H9 (cell line): Measurements from ENCODE around the gene ZNF853. TPM values are rescaled to one million over a fixed set of nuclear protein-coding genes. Genes with fewer than 3 reads are reported as not detected.
A peak's percentile ranks its signal among the peaks of the same experiment; 100 is the strongest.

Experiments used
- DNase-seq: peaks from one replicate; pipeline ENCODE4 v3.0.0-alpha.2; 2017
- H2AFZ ChIP-seq: one replicate; pipeline ENCODE4 v1.6.1; 2013; ENCODE audit warnings: mild to moderate bottlenecking, low read length, control low read depth, moderate library complexity
- H2AK5ac ChIP-seq: 2 replicates; pipeline ENCODE4 v1.6.1; 2013; ENCODE audit warnings: low read length, control low read depth, mixed read lengths; ENCODE audit not compliant: insufficient read length
- H2BK120ac ChIP-seq: one replicate; pipeline ENCODE4 v1.6.1; 2013; ENCODE audit warnings: low read depth, mild to moderate bottlenecking, low read length, control low read depth, inconsistent platforms; ENCODE audit not compliant: poor library complexity, severe bottlenecking
- H2BK12ac ChIP-seq: 2 replicates; pipeline ENCODE4 v1.6.1; 2013; ENCODE audit warnings: low read length, control low read depth, mixed read lengths, low read depth; ENCODE audit not compliant: insufficient read length
- H2BK15ac ChIP-seq: 2 replicates; pipeline ENCODE4 v1.6.1; 2013; ENCODE audit warnings: low read depth, low read length, control low read depth
- H2BK20ac ChIP-seq: one replicate; pipeline ENCODE4 v1.6.1; 2013; ENCODE audit warnings: low read depth, mild to moderate bottlenecking, low read length, control low read depth, inconsistent platforms; ENCODE audit not compliant: poor library complexity, severe bottlenecking
- H2BK5ac ChIP-seq: 2 replicates; pipeline ENCODE4 v1.6.1; 2013; ENCODE audit warnings: low read length, control low read depth, mixed read lengths; ENCODE audit not compliant: insufficient read length
- H3K14ac ChIP-seq: 2 replicates; pipeline ENCODE4 v1.6.1; 2013; ENCODE audit warnings: low read length, control low read depth; ENCODE audit not compliant: insufficient read depth
- H3K18ac ChIP-seq: 2 replicates; pipeline ENCODE4 v1.6.1; 2013; ENCODE audit warnings: low read depth, mild to moderate bottlenecking, mixed read lengths, low read length, control low read depth; ENCODE audit not compliant: insufficient read length
- H3K23ac ChIP-seq: 2 replicates; pipeline ENCODE4 v1.6.1; 2013; ENCODE audit warnings: low read length, control low read depth, mixed read lengths, low read depth; ENCODE audit not compliant: insufficient read length
- H3K23me2 ChIP-seq: 2 replicates; pipeline ENCODE4 v1.6.1; 2013; ENCODE audit warnings: low read depth, mild to moderate bottlenecking, mixed read lengths, low read length, control low read depth; ENCODE audit not compliant: insufficient read length, poor library complexity, severe bottlenecking
- H3K27ac ChIP-seq: 2 replicates; pipeline ENCODE4 v1.5.1; 2013; ENCODE audit warnings: low read length, control low read depth, mixed read lengths, low read depth; ENCODE audit not compliant: insufficient read length
- H3K27me3 ChIP-seq: 2 replicates; pipeline ENCODE4 v1.6.1; 2013; ENCODE audit warnings: low read length, control low read depth, inconsistent platforms; ENCODE audit not compliant: insufficient read depth
- H3K4ac ChIP-seq: 2 replicates; pipeline ENCODE4 v1.6.1; 2013; ENCODE audit warnings: low read depth, mild to moderate bottlenecking, control low read depth, inconsistent platforms, low read length, moderate library complexity
- H3K4me1 ChIP-seq: 2 replicates; pipeline ENCODE4 v1.6.1; 2013; ENCODE audit warnings: low read length, control low read depth, inconsistent platforms; ENCODE audit not compliant: insufficient read depth
- H3K4me2 ChIP-seq: 2 replicates; pipeline ENCODE4 v1.6.1; 2013; ENCODE audit warnings: low read length, control low read depth, mixed read lengths; ENCODE audit not compliant: insufficient read length, insufficient read depth
- H3K56ac ChIP-seq: 2 replicates; pipeline ENCODE4 v1.6.1; 2013; ENCODE audit warnings: low read depth, mild to moderate bottlenecking, mixed read lengths, low read length, control low read depth; ENCODE audit not compliant: insufficient read length
- H3K79me1 ChIP-seq: 2 replicates; pipeline ENCODE4 v1.6.1; 2013; ENCODE audit warnings: low read depth, mild to moderate bottlenecking, moderate library complexity, low read length, control low read depth, inconsistent platforms; ENCODE audit not compliant: insufficient read depth, poor library complexity, severe bottlenecking
- H3K79me2 ChIP-seq: 2 replicates; pipeline ENCODE4 v1.6.1; 2013; ENCODE audit warnings: low read length, control low read depth, inconsistent platforms; ENCODE audit not compliant: insufficient read depth
- H3K9ac ChIP-seq: 2 replicates; pipeline ENCODE4 v1.6.1; 2013; ENCODE audit warnings: low read length, control low read depth, mixed read lengths; ENCODE audit not compliant: insufficient read length; ENCODE audit errors: extremely low read depth
- H3K9me3 ChIP-seq: one replicate; pipeline ENCODE4 v1.6.1; 2013; ENCODE audit warnings: low read depth, low read length, inconsistent platforms; ENCODE audit not compliant: control insufficient read depth
- H3T11ph ChIP-seq: one replicate; pipeline ENCODE4 v1.6.1; 2013; ENCODE audit warnings: mild to moderate bottlenecking, low read length, control low read depth, inconsistent platforms
- H4K20me1 ChIP-seq: one replicate; pipeline ENCODE4 v1.6.1; 2013; ENCODE audit not compliant: control insufficient read depth, insufficient read length, insufficient read depth
- H4K5ac ChIP-seq: 2 replicates; pipeline ENCODE4 v1.6.1; 2013; ENCODE audit warnings: low read depth, mild to moderate bottlenecking, mixed read lengths, low read length, control low read depth; ENCODE audit not compliant: insufficient read length
- H4K8ac ChIP-seq: replicated peaks from 2 replicates; pipeline ENCODE4 v1.6.1; 2013; ENCODE audit warnings: low read length, control low read depth, mixed read lengths, low read depth; ENCODE audit not compliant: insufficient read length
- H4K91ac ChIP-seq: 2 replicates; pipeline ENCODE4 v1.6.1; 2013; ENCODE audit warnings: low read depth, mild to moderate bottlenecking, moderate library complexity, mixed read lengths, low read length, control low read depth; ENCODE audit not compliant: insufficient read length
- H3K27ac Mint-ChIP-seq, 3 experiments: 2 replicates in 2 of 3; 3 replicates in 1 of 3; pipeline ENCODE4 v1.8.0; 2020 to 2021; ENCODE audit warnings: mixed read lengths in 3 of 3, mild to moderate bottlenecking in 1 of 3, moderate library complexity in 1 of 3
- H3K27me3 Mint-ChIP-seq: 2 replicates; pipeline ENCODE4 v1.8.0; 2021; ENCODE audit warnings: low read depth, mild to moderate bottlenecking, moderate library complexity, mixed read lengths
- H3K36me3 Mint-ChIP-seq, 3 experiments: 2 replicates in 2 of 3; 3 replicates in 1 of 3; pipeline ENCODE4 v1.8.0; 2020 to 2021; ENCODE audit warnings: low read depth in 3 of 3, mixed read lengths in 3 of 3; ENCODE audit not compliant: insufficient read depth in 1 of 3
- H3K4me1 Mint-ChIP-seq, 2 experiments: 2 replicates each; pipeline ENCODE4 v1.8.0; 2020; ENCODE audit warnings: mixed read lengths in 2 of 2
- H3K4me3 Mint-ChIP-seq, 2 experiments: 2 replicates in 1 of 2; 3 replicates in 1 of 2; pipeline ENCODE4 v1.8.0; 2020 to 2021; ENCODE audit warnings: mild to moderate bottlenecking in 2 of 2, mixed read lengths in 2 of 2, moderate library complexity in 1 of 2
- H3K9me3 Mint-ChIP-seq, 2 experiments: 2 replicates in 1 of 2; 3 replicates in 1 of 2; pipeline ENCODE4 v1.8.0; 2020; ENCODE audit warnings: mild to moderate bottlenecking in 2 of 2, mixed read lengths in 2 of 2, moderate library complexity in 1 of 2
- CTCF ChIP-seq: fragments of 200-600 bp; sonication (generic); conservative IDR thresholded peaks from 3 replicates; pipeline ENCODE4 v1.8.0; 2021; ENCODE audit warnings: antibody characterized with exemption, mild to moderate bottlenecking
- WGBS: extraction: QIAGEN DNeasy Blood & Tissue Kit; methylation state at CpG from one replicate; pipeline ENCODE4 v1.1.7; 2013; ENCODE audit warnings: missing lambda C conversion rate, low lambda C conversion rate, mixed read lengths; ENCODE audit not compliant: insufficient read length; ENCODE audit errors: extremely low coverage; 5-methylcytosine and 5-hydroxymethylcytosine counted together
- total RNA-seq: library from RNA; stranded (reverse); gene quantifications from 2 replicates; pipeline ENCODE4 v1.2.1, GENCODE V29; 2021

Gene ZNF853
- total RNA-seq, 1 experiment from 2014 or later = 9.6 TPM

- Histone ChIP-seq H3T11ph (no peak overlapping the region), H3K18ac (no peak overlapping the region), H2BK120ac (no peak overlapping the region), H2BK20ac (no peak overlapping the region), H2AFZ (no peak overlapping the region), H3K9me3 (no peaks in the 10 kb centered on the region), H3K23ac (no peak overlapping the region), H3K4ac (no peak overlapping the region), H3K56ac (no peak overlapping the region), H4K20me1 (no peaks in the 10 kb centered on the region), H3K79me1 (no peaks in the 10 kb centered on the region), H3K9ac (no peak overlapping the region), H3K27me3 (no peaks in the 10 kb centered on the region), H2BK5ac (no peak overlapping the region), H3K79me2 (no peaks in the 10 kb centered on the region), H3K14ac (no peak overlapping the region), H4K91ac (no peak overlapping the region), H2BK12ac (no peak overlapping the region), H2AK5ac (no peak overlapping the region), H3K4me2 (no peak overlapping the region), H3K23me2 (peaks cover 10% of the 10 kb centered on the region), H3K4me1 (no peaks in the 10 kb centered on the region; the same call in 1 of the 2 replicates), H3K27ac (no peak overlapping the region), H4K8ac (no peak overlapping the region), H2BK15ac (no peak overlapping the region), H4K5ac (no peak overlapping the region)
- peaks cover 4 to 35% (median 16%) of the 10 kb centered on the region in 3 experiments; a peak in 5 of 7 replicates for H3K36me3 Mint-ChIP-seq
- H3K4me1 Mint-ChIP-seq = peaks cover 18 to 20% of the 10 kb centered on the region in 2 experiments
- DNase-seq = no peak
- peak overlapping the region in 2 of 3 experiments; percentile 45 to 73; a peak in 1 of 7 replicates for H3K27ac Mint-ChIP-seq
- H3K4me3 Mint-ChIP-seq = peak overlapping the region in 1 of 2 experiments; percentile 35; a peak in 2 of 5 replicates
- TF ChIP-seq CTCF = no peak
- H3K27me3 Mint-ChIP-seq = no peaks in the 10 kb centered on the region
- WGBS = no CpG with 5 or more reads among the region's 11 CpGs
- H3K9me3 Mint-ChIP-seq = no peaks in the 10 kb centered on the region
These were observed 24.2 kb downstream of the ZNF853 start for GRCh38 chr7:6639627-6640026.
